Measurements from ENCODE around the gene CDH13. TPM values are rescaled to one million over a fixed set of nuclear protein-coding genes. Genes with fewer than 3 reads are reported as not detected.

Gene CDH13
- total RNA-seq, 1 experiment from 2014 or later, result 2.1 TPM

GRCh38 chr16:83629426-83629825 lies 1002.7 kb downstream of the CDH13 start:
- ChIA-PET POLR2A (ENCODE audit: low non-redundant PET) (no interaction called here), CTCF (no interaction called here)
- no TSS peak for BruUV-seq (replicated peaks)
- TF ChIP-seq CTCF (conservative IDR thresholded peaks at IDR 0.05; ENCODE audit: low read depth, low read length) (no peak), EZH2 (IDR thresholded peaks at IDR 0.05; ENCODE audit: borderline replicate concordance, low read depth, low read length, poor library complexity, severe bottlenecking) (no peak)
- DNase-seq (ENCODE audit: low spot score), result no peak
- Histone ChIP-seq H3K4me3 (ENCODE audit: low read depth, low read length, poor library complexity, severe bottlenecking) (no peak overlapping the region), H3K36me3 (ENCODE audit: insufficient read depth, low read length, poor library complexity, severe bottlenecking) (no peaks in the 10 kb centered on the region), H3K27me3 (replicated peaks; ENCODE audit: insufficient read depth, low read depth, low read length, poor library complexity) (peaks cover 57% of the 10 kb centered on the region), H3K4me1 (ENCODE audit: insufficient read depth, low read length, poor library complexity, severe bottlenecking) (no peaks in the 10 kb centered on the region), H3K9me3 (ENCODE audit: low read depth, low read length, poor library complexity, severe bottlenecking) (no peaks in the 10 kb centered on the region), H3K27ac (ENCODE audit: low read depth, low read length, poor library complexity, severe bottlenecking) (no peak overlapping the region)
- intact Hi-C loops (cut with micrococcal nuclease; ENCODE audit: unreplicated experiment), result no loop called here

- intact Hi-C loops (cut with micrococcal nuclease; ENCODE audit: unreplicated experiment), result no loop called here
- no peaks in the 10 kb centered on the region for H3K9me3 ChIP-seq (ENCODE audit: low read depth, low read length, poor library complexity, severe bottlenecking)
- no peaks in the 10 kb centered on the region for H3K4me1 ChIP-seq (ENCODE audit: insufficient read depth, low read length, poor library complexity, severe bottlenecking)
- CTCF ChIA-PET, result no interaction called here
- TF ChIP-seq EZH2 (IDR thresholded peaks at IDR 0.05; ENCODE audit: borderline replicate concordance, low read depth, low read length, poor library complexity, severe bottlenecking) (no peak), CTCF (conservative IDR thresholded peaks at IDR 0.05; ENCODE audit: low read depth, low read length) (no peak)
- H3K27me3 ChIP-seq (replicated peaks; ENCODE audit: insufficient read depth, low read depth, low read length, poor library complexity), result peaks cover 52% of the 10 kb centered on the region
- BruUV-seq (replicated peaks), result no TSS peak
- H3K36me3 ChIP-seq (ENCODE audit: insufficient read depth, low read length, poor library complexity, severe bottlenecking), result no peaks in the 10 kb centered on the region
- POLR2A ChIA-PET (ENCODE audit: low non-redundant PET), result no interaction called here
- H3K27ac ChIP-seq (ENCODE audit: low read depth, low read length, poor library complexity, severe bottlenecking), result no peak overlapping the region
- DNase-seq (ENCODE audit: low spot score), result no peak
- H3K4me3 ChIP-seq (ENCODE audit: low read depth, low read length, poor library complexity, severe bottlenecking), result no peak overlapping the region
Measured at GRCh38 chr16:83629836-83630235, 1003.1 kb downstream of the CDH13 start.

- no peak overlapping the region for H3K4me3 ChIP-seq (ENCODE audit: low read depth, low read length, poor library complexity, severe bottlenecking)
- intact Hi-C loops (cut with micrococcal nuclease; ENCODE audit: unreplicated experiment), result no loop called here
- ChIA-PET POLR2A (ENCODE audit: low non-redundant PET) (no interaction called here), CTCF (no interaction called here)
- no peaks in the 10 kb centered on the region for H3K36me3 ChIP-seq (ENCODE audit: insufficient read depth, low read length, poor library complexity, severe bottlenecking)
- no peaks in the 10 kb centered on the region for H3K9me3 ChIP-seq (ENCODE audit: low read depth, low read length, poor library complexity, severe bottlenecking)
- H3K4me1 ChIP-seq (ENCODE audit: insufficient read depth, low read length, poor library complexity, severe bottlenecking), result no peaks in the 10 kb centered on the region
- no TSS peak for BruUV-seq (replicated peaks)
- no peak overlapping the region for H3K27ac ChIP-seq (ENCODE audit: low read depth, low read length, poor library complexity, severe bottlenecking)
- peaks cover 48% of the 10 kb centered on the region for H3K27me3 ChIP-seq (replicated peaks; ENCODE audit: insufficient read depth, low read depth, low read length, poor library complexity)
- TF ChIP-seq EZH2 (IDR thresholded peaks at IDR 0.05; ENCODE audit: borderline replicate concordance, low read depth, low read length, poor library complexity, severe bottlenecking) (no peak), CTCF (conservative IDR thresholded peaks at IDR 0.05; ENCODE audit: low read depth, low read length) (no peak)
- DNase-seq (ENCODE audit: low spot score), result no peak
Measured at GRCh38 chr16:83630979-83631378, 1004.2 kb downstream of the CDH13 start.

All from A673 (cell line).